ENCODE data around the gene FAM3D. TPM values are rescaled to one million over a fixed set of nuclear protein-coding genes. Genes with fewer than 3 reads are reported as not detected.

The FAM3D gene
- total and polyA plus RNA-seq, 9 of the 15 experiments (the other 6 are each of a cell fraction or from before 2014, with no cell fraction given) = not detected

GRCh38 chr3:58661836-58662420, 4.6 kb downstream of the FAM3D start:
- CTCF ChIA-PET (ENCODE audit: low intra/inter-chr PET ratio) = no interaction called here
- TF ChIP-seq JUN (IDR thresholded peaks at IDR 0.05; ENCODE audit: borderline replicate concordance, low read depth, low read length) = no peak
- TF ChIP-seq JUN (CRISPR knock-in tag; IDR thresholded peaks at IDR 0.05; ENCODE audit: borderline replicate concordance) = no peak
- no peak for TF ChIP-seq STAT6 (CRISPR knock-in tag; IDR thresholded peaks at IDR 0.05)
- TF ChIP-seq POLR2A (conservative IDR thresholded peaks at IDR 0.05) = no peak
- no peak for TF ChIP-seq CREBBP (IDR thresholded peaks at IDR 0.05; ENCODE audit: low read depth, low read length)
- no peak for TF ChIP-seq GATA2 (CRISPR knock-in tag; IDR thresholded peaks at IDR 0.05)
- TF ChIP-seq CTBP1 (IDR thresholded peaks at IDR 0.05; ENCODE audit: borderline replicate concordance) = no peak
- no peak for TF ChIP-seq HMG20B (CRISPR knock-in tag; IDR thresholded peaks at IDR 0.05)
- TF ChIP-seq, protein P1, sequence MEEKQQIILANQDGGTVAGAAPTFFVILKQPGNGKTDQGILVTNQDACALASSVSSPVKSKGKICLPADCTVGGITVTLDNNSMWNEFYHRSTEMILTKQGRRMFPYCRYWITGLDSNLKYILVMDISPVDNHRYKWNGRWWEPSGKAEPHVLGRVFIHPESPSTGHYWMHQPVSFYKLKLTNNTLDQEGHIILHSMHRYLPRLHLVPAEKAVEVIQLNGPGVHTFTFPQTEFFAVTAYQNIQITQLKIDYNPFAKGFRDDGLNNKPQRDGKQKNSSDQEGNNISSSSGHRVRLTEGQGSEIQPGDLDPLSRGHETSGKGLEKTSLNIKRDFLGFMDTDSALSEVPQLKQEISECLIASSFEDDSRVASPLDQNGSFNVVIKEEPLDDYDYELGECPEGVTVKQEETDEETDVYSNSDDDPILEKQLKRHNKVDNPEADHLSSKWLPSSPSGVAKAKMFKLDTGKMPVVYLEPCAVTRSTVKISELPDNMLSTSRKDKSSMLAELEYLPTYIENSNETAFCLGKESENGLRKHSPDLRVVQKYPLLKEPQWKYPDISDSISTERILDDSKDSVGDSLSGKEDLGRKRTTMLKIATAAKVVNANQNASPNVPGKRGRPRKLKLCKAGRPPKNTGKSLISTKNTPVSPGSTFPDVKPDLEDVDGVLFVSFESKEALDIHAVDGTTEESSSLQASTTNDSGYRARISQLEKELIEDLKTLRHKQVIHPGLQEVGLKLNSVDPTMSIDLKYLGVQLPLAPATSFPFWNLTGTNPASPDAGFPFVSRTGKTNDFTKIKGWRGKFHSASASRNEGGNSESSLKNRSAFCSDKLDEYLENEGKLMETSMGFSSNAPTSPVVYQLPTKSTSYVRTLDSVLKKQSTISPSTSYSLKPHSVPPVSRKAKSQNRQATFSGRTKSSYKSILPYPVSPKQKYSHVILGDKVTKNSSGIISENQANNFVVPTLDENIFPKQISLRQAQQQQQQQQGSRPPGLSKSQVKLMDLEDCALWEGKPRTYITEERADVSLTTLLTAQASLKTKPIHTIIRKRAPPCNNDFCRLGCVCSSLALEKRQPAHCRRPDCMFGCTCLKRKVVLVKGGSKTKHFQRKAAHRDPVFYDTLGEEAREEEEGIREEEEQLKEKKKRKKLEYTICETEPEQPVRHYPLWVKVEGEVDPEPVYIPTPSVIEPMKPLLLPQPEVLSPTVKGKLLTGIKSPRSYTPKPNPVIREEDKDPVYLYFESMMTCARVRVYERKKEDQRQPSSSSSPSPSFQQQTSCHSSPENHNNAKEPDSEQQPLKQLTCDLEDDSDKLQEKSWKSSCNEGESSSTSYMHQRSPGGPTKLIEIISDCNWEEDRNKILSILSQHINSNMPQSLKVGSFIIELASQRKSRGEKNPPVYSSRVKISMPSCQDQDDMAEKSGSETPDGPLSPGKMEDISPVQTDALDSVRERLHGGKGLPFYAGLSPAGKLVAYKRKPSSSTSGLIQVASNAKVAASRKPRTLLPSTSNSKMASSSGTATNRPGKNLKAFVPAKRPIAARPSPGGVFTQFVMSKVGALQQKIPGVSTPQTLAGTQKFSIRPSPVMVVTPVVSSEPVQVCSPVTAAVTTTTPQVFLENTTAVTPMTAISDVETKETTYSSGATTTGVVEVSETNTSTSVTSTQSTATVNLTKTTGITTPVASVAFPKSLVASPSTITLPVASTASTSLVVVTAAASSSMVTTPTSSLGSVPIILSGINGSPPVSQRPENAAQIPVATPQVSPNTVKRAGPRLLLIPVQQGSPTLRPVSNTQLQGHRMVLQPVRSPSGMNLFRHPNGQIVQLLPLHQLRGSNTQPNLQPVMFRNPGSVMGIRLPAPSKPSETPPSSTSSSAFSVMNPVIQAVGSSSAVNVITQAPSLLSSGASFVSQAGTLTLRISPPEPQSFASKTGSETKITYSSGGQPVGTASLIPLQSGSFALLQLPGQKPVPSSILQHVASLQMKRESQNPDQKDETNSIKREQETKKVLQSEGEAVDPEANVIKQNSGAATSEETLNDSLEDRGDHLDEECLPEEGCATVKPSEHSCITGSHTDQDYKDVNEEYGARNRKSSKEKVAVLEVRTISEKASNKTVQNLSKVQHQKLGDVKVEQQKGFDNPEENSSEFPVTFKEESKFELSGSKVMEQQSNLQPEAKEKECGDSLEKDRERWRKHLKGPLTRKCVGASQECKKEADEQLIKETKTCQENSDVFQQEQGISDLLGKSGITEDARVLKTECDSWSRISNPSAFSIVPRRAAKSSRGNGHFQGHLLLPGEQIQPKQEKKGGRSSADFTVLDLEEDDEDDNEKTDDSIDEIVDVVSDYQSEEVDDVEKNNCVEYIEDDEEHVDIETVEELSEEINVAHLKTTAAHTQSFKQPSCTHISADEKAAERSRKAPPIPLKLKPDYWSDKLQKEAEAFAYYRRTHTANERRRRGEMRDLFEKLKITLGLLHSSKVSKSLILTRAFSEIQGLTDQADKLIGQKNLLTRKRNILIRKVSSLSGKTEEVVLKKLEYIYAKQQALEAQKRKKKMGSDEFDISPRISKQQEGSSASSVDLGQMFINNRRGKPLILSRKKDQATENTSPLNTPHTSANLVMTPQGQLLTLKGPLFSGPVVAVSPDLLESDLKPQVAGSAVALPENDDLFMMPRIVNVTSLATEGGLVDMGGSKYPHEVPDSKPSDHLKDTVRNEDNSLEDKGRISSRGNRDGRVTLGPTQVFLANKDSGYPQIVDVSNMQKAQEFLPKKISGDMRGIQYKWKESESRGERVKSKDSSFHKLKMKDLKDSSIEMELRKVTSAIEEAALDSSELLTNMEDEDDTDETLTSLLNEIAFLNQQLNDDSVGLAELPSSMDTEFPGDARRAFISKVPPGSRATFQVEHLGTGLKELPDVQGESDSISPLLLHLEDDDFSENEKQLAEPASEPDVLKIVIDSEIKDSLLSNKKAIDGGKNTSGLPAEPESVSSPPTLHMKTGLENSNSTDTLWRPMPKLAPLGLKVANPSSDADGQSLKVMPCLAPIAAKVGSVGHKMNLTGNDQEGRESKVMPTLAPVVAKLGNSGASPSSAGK (IDR thresholded peaks at IDR 0.05) = no peak

More at GRCh38 chr3:58661836-58662420, 4.6 kb downstream of the FAM3D start:
- in situ Hi-C loops (cut with MboI) (no loop called here), intact Hi-C loops (cut with micrococcal nuclease) (no loop called here)
- Histone ChIP-seq H2AFZ (ENCODE audit: low read depth, low read length) (no peak overlapping the region), H3K27ac (ENCODE audit: extremely low read depth, low read depth, low read length) (no peak overlapping the region), H3K4me3 (no peak overlapping the region), H3K79me2 (ENCODE audit: control insufficient read depth, insufficient read depth, low read length) (no peaks in the 10 kb centered on the region), H4K20me1 (replicated peaks; ENCODE audit: control insufficient read depth, insufficient read depth, low read length) (no peaks in the 10 kb centered on the region), H3K9me1 (ENCODE audit: control insufficient read depth, insufficient read depth, low read length) (no peaks in the 10 kb centered on the region), H3K4me1 (replicated peaks in 1 of 2; ENCODE audit: control insufficient read depth in 2 of 2, insufficient read depth in 2 of 2, low read length in 2 of 2) (no peaks in the 10 kb centered on the region), H3K36me3 (ENCODE audit: control insufficient read depth, insufficient read depth, low read length) (no peaks in the 10 kb centered on the region), H3K4me2 (ENCODE audit: insufficient read depth, low read length) (no peak overlapping the region), H3K9ac (ENCODE audit: insufficient read depth in 1 of 2, low read depth in 2 of 2, low read length in 2 of 2) (no peak overlapping the region), H3K27me3 (ENCODE audit: control insufficient read depth in 2 of 2, insufficient read depth in 2 of 2, low read length in 2 of 2) (peaks cover 0 to 13% of the 10 kb centered on the region in 2 experiments; a peak in 2 of 5 replicates), H3K9me3 (replicated peaks; ENCODE audit: control insufficient read depth, insufficient read depth, low read depth, low read length) (no peaks in the 10 kb centered on the region)
- BruUV-seq (replicated peaks) = no TSS peak
- DNase-seq (ENCODE audit: extremely low read depth in 1 of 4, low spot score in 3 of 4) = no peak
- POLR2A ChIA-PET = interaction anchor here (0.5 kb wide), 1 partner anchor 554 kb away, joined by 4 read pairs; no protein-coding TSS in a partner anchor
- WGBS (ENCODE audit: insufficient coverage, low coverage, missing lambda C conversion rate) = 0% methylated on average over 6 of the region's 6 CpGs
- no peak for ATAC-seq
- FAIRE-seq = no peak

All from K562 (cell line).